ENCODE measurements around the gene TMEM164. TPM values are rescaled to one million over a fixed set of nuclear protein-coding genes. Genes with fewer than 3 reads are reported as not detected.
A peak's percentile ranks its signal among the peaks of the same experiment; 100 is the strongest.

The TMEM164 gene
- total RNA-seq, 1 experiment from 2014 or later: 26.2 TPM

GRCh38 chrX:110224926-110225617, 222.2 kb downstream of the TMEM164 start:
- Histone ChIP-seq H3K4me1 (no peaks in the 10 kb centered on the region), H3K36me3 (ENCODE audit: control insufficient read depth, insufficient read depth, low read length) (no peaks in the 10 kb centered on the region), H3K4me3 (ENCODE audit: low read depth, low read length) (no peak overlapping the region), H3K27me3 (replicated peaks; ENCODE audit: control insufficient read depth, insufficient read depth, low read length) (no peaks in the 10 kb centered on the region), H3K9me3 (no peaks in the 10 kb centered on the region)
- H3K9me3 Mint-ChIP-seq (ENCODE audit: unreplicated experiment): no peaks in the 10 kb centered on the region
- H3K4me1 Mint-ChIP-seq (ENCODE audit: low read depth, unreplicated experiment): no peaks in the 10 kb centered on the region
- BruUV-seq (replicated peaks): no TSS peak
- TF ChIP-seq CTCF (IDR thresholded peaks at IDR 0.05; ENCODE audit: insufficient read depth in 1 of 2, low read depth in 1 of 2, low read length in 1 of 2, severe bottlenecking in 1 of 2, unreplicated experiment in 1 of 2): no peak
- DNase-seq: no peak
- intact Hi-C loops (cut with micrococcal nuclease; ENCODE audit: unreplicated experiment): no loop called here
- H3K27ac Mint-ChIP-seq (ENCODE audit: unreplicated experiment): no peak overlapping the region
- ChIA-PET CTCF (no interaction called here), POLR2A (no interaction called here)
- no peaks in the 10 kb centered on the region for H3K27me3 Mint-ChIP-seq (ENCODE audit: insufficient read depth, unreplicated experiment)
- no peak overlapping the region for H3K4me3 Mint-ChIP-seq (ENCODE audit: unreplicated experiment)
- no peaks in the 10 kb centered on the region for H3K36me3 Mint-ChIP-seq (ENCODE audit: insufficient read depth, unreplicated experiment)

GRCh38 chrX:110226931-110227330, 224.0 kb downstream of the TMEM164 start:
- no peak for TF ChIP-seq CTCF (IDR thresholded peaks at IDR 0.05; ENCODE audit: insufficient read depth in 1 of 2, low read depth in 1 of 2, low read length in 1 of 2, severe bottlenecking in 1 of 2, unreplicated experiment in 1 of 2)
- no peaks in the 10 kb centered on the region for H3K27me3 ChIP-seq (replicated peaks; ENCODE audit: control insufficient read depth, insufficient read depth, low read length)
- no peaks in the 10 kb centered on the region for H3K4me1 ChIP-seq
- H3K36me3 ChIP-seq (ENCODE audit: control insufficient read depth, insufficient read depth, low read length): no peaks in the 10 kb centered on the region
- no peak overlapping the region for H3K27ac Mint-ChIP-seq (ENCODE audit: unreplicated experiment)
- H3K4me3 ChIP-seq (ENCODE audit: low read depth, low read length): no peak overlapping the region
- no peaks in the 10 kb centered on the region for H3K27me3 Mint-ChIP-seq (ENCODE audit: insufficient read depth, unreplicated experiment)
- H3K36me3 Mint-ChIP-seq (ENCODE audit: insufficient read depth, unreplicated experiment): no peaks in the 10 kb centered on the region
- peaks cover 8% of the 10 kb centered on the region for H3K4me1 Mint-ChIP-seq (ENCODE audit: low read depth, unreplicated experiment)
- intact Hi-C loops (cut with micrococcal nuclease; ENCODE audit: unreplicated experiment): no loop called here
- CTCF ChIA-PET: no interaction called here
- POLR2A ChIA-PET: no interaction called here
- no peaks in the 10 kb centered on the region for H3K9me3 Mint-ChIP-seq (ENCODE audit: unreplicated experiment)
- H3K9me3 ChIP-seq: no peaks in the 10 kb centered on the region
- no peak overlapping the region for H3K4me3 Mint-ChIP-seq (ENCODE audit: unreplicated experiment)
- no TSS peak for BruUV-seq (replicated peaks)
- DNase-seq: no peak

Small RNAs within 50 kb of the gene (microRNA-seq; reads per million reads assigned to microRNA genes)
- gene MIR3978 (not detected), gene MIR652 (2,337 reads per million, percentile 93 among the genes with 10 or more reads in this experiment)
